Tibial nerve (tissue), 4 donors: ENCODE data around the gene IQGAP2. TPM values are rescaled to one million over a fixed set of nuclear protein-coding genes. Genes with fewer than 3 reads are reported as not detected.

Experiments used
- DNase-seq, 2 donors: peaks; one replicate each; pipeline ENCODE4 v3.0.0-alpha.2; 2019; ENCODE audit warnings: low spot score in 2 of 2
- H3K27ac ChIP-seq, 4 donors: fragments of 200-600 bp; sonication (generic) in 3 of 4; one replicate each; pipeline ENCODE4 v1.5.1; 2017 to 2019; ENCODE audit warnings: mild to moderate bottlenecking in 1 of 4
- H3K27me3 ChIP-seq, 2 donors: fragments of 200-600 bp; sonication (generic) in 1 of 2; one replicate each; pipeline versions ENCODE4 v1.5.1 to v1.6.0; 2017 to 2019
- H3K36me3 ChIP-seq, 3 donors: fragments of 200-600 bp; sonication (generic); one replicate each; pipeline ENCODE4 v1.5.1; 2018 to 2019
- H3K4me1 ChIP-seq, 4 donors: fragments of 200-600 bp; sonication (generic) in 3 of 4; one replicate each; pipeline ENCODE4 v1.5.1; 2017 to 2019
- H3K4me3 ChIP-seq, 4 donors: fragments of 200-600 bp; sonication (generic) in 3 of 4; one replicate each; pipeline ENCODE4 v1.5.1; 2017 to 2019; ENCODE audit warnings: mild to moderate bottlenecking in 1 of 4, moderate library complexity in 1 of 4
- H3K9me3 ChIP-seq, 4 donors: fragments of 200-600 bp; sonication (generic) in 3 of 4; one replicate each; pipeline ENCODE4 v1.5.1; 2017 to 2019
- EP300 ChIP-seq, 2 donors: sonication (generic); formaldehyde crosslinking; IDR thresholded peaks; one replicate each; pipeline ENCODE4 v1.6.1; 2017; ENCODE audit warnings: antibody characterized with exemption in 2 of 2, mild to moderate bottlenecking in 1 of 2
- POLR2A ChIP-seq, 2 donors: fragments of 450-650 bp; IDR thresholded peaks; one replicate each; pipeline ENCODE4 v1.6.1; 2017; ENCODE audit warnings: antibody characterized with exemption in 2 of 2, mild to moderate bottlenecking in 2 of 2, moderate library complexity in 2 of 2
- WGBS, 2 donors: methylation state at CpG; one replicate each; pipeline ENCODE4 v1.1.5; 2018; 5-methylcytosine and 5-hydroxymethylcytosine counted together
- total RNA-seq, 4 donors: library from RNA; depleted of rRNA; stranded (reverse); fragments of >200 nt; gene quantifications; one replicate each; pipeline ENCODE4 v1.1.0, GENCODE V29; 2016
- TF ChIP-seq, protein P1 (sequence below), 5 experiments: fragments of 200-600 bp in 3 of 5; fragments of 450-650 bp in 2 of 5; sonication (generic) in 3 of 5; IDR thresholded peaks; one replicate each; pipeline ENCODE4 v1.5.1; 2016 to 2019; ENCODE audit warnings: antibody characterized with exemption in 5 of 5, mild to moderate bottlenecking in 3 of 5, moderate library complexity in 2 of 5

The IQGAP2 gene
- total RNA-seq, 4 donors from 2014 or later: 42.8 to 58.2 (median 52.3) TPM

DNA sequence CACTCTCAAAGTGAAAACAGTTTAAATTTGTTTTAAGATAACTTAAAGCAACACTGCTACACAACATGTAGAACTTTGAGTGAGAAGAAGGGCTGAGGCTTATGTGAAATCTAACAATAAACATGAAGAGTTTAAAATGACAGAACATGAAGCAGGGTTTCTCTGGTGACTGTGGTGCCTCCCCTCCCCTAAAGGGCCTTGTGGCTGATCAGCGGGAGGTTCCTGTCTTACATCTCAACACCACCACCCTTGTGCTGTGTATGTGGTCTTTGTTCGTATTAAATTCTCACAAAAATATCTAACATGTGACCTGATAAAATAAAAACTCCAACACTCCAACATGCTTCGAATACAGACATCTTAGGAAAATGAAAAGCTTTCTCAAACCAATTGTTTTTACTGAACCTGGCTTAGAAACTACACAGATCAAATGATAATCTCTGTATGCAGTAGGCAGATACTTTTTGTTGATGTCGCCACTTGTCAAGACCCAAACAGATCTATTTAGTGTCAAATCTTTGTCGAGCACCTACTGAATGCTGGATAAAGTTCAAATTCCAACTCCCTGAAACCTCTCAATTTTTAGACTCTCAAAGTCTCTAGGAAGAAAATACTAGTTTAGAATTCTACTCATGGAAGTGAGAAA is 9.9 kb upstream of the IQGAP2 start:
- Histone ChIP-seq H3K9me3 (no peaks in the 10 kb centered on the region), H3K4me3 (no peak overlapping the region), H3K27ac (no peak overlapping the region), H3K36me3 (no peaks in the 10 kb centered on the region), H3K4me1 (peaks cover 3 to 22% (median 7%) of the 10 kb centered on the region in 4 donors), H3K27me3 (peaks cover 0 to 2% of the 10 kb centered on the region in 2 donors)
- WGBS, 2 donors: 83 to 85% methylated on average over 5 of the region's 5 CpGs
- no peak for TF ChIP-seq EP300 (IDR thresholded peaks at IDR 0.05)
- TF ChIP-seq POLR2A (IDR thresholded peaks at IDR 0.05): no peak
- TF ChIP-seq, protein P1, sequence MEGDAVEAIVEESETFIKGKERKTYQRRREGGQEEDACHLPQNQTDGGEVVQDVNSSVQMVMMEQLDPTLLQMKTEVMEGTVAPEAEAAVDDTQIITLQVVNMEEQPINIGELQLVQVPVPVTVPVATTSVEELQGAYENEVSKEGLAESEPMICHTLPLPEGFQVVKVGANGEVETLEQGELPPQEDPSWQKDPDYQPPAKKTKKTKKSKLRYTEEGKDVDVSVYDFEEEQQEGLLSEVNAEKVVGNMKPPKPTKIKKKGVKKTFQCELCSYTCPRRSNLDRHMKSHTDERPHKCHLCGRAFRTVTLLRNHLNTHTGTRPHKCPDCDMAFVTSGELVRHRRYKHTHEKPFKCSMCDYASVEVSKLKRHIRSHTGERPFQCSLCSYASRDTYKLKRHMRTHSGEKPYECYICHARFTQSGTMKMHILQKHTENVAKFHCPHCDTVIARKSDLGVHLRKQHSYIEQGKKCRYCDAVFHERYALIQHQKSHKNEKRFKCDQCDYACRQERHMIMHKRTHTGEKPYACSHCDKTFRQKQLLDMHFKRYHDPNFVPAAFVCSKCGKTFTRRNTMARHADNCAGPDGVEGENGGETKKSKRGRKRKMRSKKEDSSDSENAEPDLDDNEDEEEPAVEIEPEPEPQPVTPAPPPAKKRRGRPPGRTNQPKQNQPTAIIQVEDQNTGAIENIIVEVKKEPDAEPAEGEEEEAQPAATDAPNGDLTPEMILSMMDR (IDR thresholded peaks at IDR 0.05): no peak
- no peak for DNase-seq

DNA sequence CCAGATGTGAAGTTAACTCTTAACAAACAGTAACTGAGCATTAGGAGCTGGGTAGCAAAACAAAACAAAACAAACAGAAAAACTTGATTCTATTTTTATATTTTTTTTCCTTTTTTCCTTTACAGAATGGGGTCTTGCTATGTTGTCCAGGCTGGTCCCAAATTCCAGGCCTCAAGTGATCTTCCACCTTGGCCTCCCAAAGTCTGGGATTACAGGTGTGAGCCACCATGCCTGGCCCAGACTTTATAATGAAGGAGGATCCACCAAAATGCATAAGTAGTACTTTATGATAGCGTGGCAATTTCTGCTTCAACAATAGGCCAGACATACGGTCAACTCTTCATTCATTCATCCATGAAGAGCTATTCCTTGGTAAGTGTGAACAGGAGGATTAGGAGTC is 5.9 kb upstream of the IQGAP2 start:
- Histone ChIP-seq H3K27me3 (peaks cover 0 to 2% of the 10 kb centered on the region in 2 donors), H3K27ac (no peak overlapping the region), H3K4me3 (no peak overlapping the region), H3K4me1 (peaks cover 0 to 12% (median 2%) of the 10 kb centered on the region in 4 donors), H3K9me3 (no peaks in the 10 kb centered on the region), H3K36me3 (no peaks in the 10 kb centered on the region)
- DNase-seq: no peak
- no peak for TF ChIP-seq EP300 (IDR thresholded peaks at IDR 0.05)
- TF ChIP-seq, protein P1 (IDR thresholded peaks at IDR 0.05): no peak
- TF ChIP-seq POLR2A (IDR thresholded peaks at IDR 0.05): no peak
- WGBS, 2 donors: 89 to 94% methylated on average over 2 of the region's 2 CpGs

DNA sequence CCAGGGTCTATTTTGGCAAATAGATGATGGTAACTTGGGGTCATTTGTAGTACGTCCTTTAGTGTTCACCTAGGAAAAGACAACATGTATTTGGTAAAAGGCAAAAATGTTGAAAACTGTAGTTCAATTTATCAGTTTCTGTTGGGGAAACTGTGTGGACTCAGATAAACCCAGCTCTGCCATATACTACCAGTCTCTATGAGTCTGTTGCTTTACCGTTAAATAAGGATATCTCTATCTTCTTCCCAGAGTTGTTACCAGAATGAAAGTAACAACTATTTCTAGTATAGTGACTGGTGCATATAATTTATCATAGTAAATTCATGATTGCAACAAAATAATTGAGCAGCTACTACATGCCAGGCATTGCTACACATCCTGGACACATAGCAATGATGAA is 3.8 kb upstream of the IQGAP2 start:
- no peak overlapping the region for H3K4me3 ChIP-seq
- H3K36me3 ChIP-seq: no peaks in the 10 kb centered on the region
- no peaks in the 10 kb centered on the region for H3K9me3 ChIP-seq
- peaks cover 0 to 27% (median 3%) of the 10 kb centered on the region in 4 donors for H3K4me1 ChIP-seq
- WGBS, 2 donors: 84 to 94% methylated on average over 2 of the region's 2 CpGs
- TF ChIP-seq EP300 (IDR thresholded peaks at IDR 0.05) (no peak), POLR2A (IDR thresholded peaks at IDR 0.05) (no peak)
- TF ChIP-seq, protein P1 (IDR thresholded peaks at IDR 0.05): no peak
- H3K27ac ChIP-seq: no peak overlapping the region
- H3K27me3 ChIP-seq: peaks cover 0 to 2% of the 10 kb centered on the region in 2 donors
- no peak for DNase-seq

DNA sequence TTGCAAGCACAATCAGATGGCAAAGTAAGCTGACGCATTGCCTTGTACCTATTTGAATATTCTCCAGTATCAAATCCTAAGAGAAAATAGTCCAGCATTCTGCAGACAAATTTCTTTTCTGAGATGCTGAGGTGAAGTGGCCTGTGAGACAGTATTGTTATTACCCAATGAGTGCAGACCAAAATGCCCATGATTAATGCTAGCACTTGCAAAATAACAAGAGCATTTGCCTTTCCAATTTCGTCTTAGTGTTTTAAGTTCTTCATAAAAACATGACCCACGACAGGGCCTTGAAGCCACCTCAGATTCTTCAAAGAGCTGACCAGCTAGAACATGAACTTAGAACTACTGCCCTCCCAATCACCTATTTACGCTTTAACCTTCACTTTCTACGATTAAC is 2.6 kb upstream of the IQGAP2 start:
- no peak overlapping the region for H3K4me3 ChIP-seq
- H3K27ac ChIP-seq: no peak overlapping the region
- DNase-seq: no peak
- no peaks in the 10 kb centered on the region for H3K9me3 ChIP-seq
- 84 to 90% methylated on average over 5 of the region's 5 CpGs for WGBS, 2 donors
- H3K4me1 ChIP-seq: peaks cover 0 to 29% (median 3%) of the 10 kb centered on the region in 4 donors
- TF ChIP-seq, protein P1 (IDR thresholded peaks at IDR 0.05): no peak
- TF ChIP-seq EP300 (IDR thresholded peaks at IDR 0.05): no peak
- TF ChIP-seq POLR2A (IDR thresholded peaks at IDR 0.05): no peak
- peaks cover 0 to 2% of the 10 kb centered on the region in 2 donors for H3K27me3 ChIP-seq
- no peaks in the 10 kb centered on the region for H3K36me3 ChIP-seq

DNA sequence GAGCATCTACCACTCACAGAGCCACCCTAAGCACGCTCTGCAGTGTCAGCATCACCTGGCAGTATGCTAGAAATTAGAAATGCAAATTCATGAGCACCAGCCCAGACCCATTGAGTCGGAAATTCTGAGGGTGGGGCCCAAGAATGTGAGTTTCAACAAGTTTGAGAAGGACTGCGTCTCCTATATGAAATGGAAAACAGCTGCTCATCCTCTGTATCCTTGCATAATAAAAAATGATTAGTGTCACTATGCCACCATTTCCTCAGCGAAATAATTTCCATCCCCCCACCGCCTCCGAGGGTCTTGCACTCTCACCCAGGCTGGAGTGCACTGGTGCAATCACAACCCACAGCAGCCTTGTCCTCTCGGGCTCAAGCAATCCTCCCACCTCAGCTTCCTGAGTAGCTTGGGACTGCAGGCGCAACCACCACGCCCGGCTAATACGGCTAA is 1.3 kb upstream of the IQGAP2 start:
- peak overlapping the region; percentile 81 to 95 (median 85) for H3K27ac ChIP-seq
- DNase-seq: no peak
- H3K4me3 ChIP-seq: peak overlapping the region; percentile 57 to 75 (median 70)
- WGBS, 2 donors: 27 to 31% methylated on average over 11 of the region's 11 CpGs
- no peaks in the 10 kb centered on the region for H3K36me3 ChIP-seq
- H3K27me3 ChIP-seq: peaks cover 0 to 2% of the 10 kb centered on the region in 2 donors
- no peaks in the 10 kb centered on the region for H3K9me3 ChIP-seq
- peaks cover 0 to 35% (median 4%) of the 10 kb centered on the region in 4 donors for H3K4me1 ChIP-seq
- TF ChIP-seq POLR2A (IDR thresholded peaks at IDR 0.05): no peak
- TF ChIP-seq, protein P1 (IDR thresholded peaks at IDR 0.05): no peak
